Measurements from ENCODE around the gene FPR2.

Gene FPR2

DNA sequence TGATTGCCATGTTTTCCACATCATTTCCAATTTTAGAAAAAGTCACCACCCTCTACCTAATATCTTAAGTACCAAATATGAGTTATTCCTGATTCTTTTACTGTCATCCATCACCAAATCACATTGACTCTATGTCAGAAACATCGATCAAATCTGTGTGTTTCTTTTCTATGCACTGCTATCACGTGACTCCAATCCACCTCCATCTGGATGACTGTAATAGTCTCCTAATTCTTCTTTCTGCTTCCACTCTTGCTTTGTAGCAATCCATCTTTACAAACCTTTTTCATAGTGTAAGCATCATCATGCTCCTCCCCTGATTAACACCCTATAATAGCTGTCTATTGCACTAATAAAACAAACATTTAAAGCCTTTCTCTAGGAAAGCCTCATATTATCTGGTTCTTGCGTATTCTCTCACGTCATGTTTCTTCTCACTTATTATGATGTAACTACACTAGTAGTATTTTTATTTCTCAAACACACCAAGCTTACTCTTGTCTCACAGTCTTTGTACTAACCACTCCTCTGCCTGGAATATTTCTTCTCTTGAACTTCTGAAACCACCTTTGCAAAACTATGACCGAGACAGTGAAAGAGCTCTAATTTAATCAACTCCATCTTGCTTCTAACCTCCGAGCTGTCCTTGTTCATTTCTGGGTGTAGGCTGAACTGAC lies 23.3 kb downstream of the FPR2 start:
- TF ChIP-seq TARDBP (IDR thresholded peaks at IDR 0.05) (no peak), ZNF384 (IDR thresholded peaks at IDR 0.05) (no peak), FOXK2 (IDR thresholded peaks at IDR 0.05) (no peak), ARNT (IDR thresholded peaks at IDR 0.05) (no peak), LEF1 (IDR thresholded peaks at IDR 0.05; ENCODE audit: borderline replicate concordance) (no peak), CTBP1 (IDR thresholded peaks at IDR 0.05; ENCODE audit: borderline replicate concordance) (no peak), BHLHE40 (IDR thresholded peaks at IDR 0.05; ENCODE audit: borderline replicate concordance) (no peak), HDGF (IDR thresholded peaks at IDR 0.05; ENCODE audit: borderline replicate concordance) (no peak), FOXM1 (IDR thresholded peaks at IDR 0.05; ENCODE audit: borderline replicate concordance) (no peak)
- TF ChIP-seq, protein P1, sequence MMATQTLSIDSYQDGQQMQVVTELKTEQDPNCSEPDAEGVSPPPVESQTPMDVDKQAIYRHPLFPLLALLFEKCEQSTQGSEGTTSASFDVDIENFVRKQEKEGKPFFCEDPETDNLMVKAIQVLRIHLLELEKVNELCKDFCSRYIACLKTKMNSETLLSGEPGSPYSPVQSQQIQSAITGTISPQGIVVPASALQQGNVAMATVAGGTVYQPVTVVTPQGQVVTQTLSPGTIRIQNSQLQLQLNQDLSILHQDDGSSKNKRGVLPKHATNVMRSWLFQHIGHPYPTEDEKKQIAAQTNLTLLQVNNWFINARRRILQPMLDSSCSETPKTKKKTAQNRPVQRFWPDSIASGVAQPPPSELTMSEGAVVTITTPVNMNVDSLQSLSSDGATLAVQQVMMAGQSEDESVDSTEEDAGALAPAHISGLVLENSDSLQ (IDR thresholded peaks at IDR 0.05): no peak
- no peak for DNase-seq (ENCODE audit: extremely low spot score)
- ChIA-PET CTCF (no interaction called here), POLR2A (interaction anchor here (0.7 kb wide), 1 partner anchor 258 kb away, joined by 3 read pairs; no protein-coding TSS in a partner anchor)

DNA sequence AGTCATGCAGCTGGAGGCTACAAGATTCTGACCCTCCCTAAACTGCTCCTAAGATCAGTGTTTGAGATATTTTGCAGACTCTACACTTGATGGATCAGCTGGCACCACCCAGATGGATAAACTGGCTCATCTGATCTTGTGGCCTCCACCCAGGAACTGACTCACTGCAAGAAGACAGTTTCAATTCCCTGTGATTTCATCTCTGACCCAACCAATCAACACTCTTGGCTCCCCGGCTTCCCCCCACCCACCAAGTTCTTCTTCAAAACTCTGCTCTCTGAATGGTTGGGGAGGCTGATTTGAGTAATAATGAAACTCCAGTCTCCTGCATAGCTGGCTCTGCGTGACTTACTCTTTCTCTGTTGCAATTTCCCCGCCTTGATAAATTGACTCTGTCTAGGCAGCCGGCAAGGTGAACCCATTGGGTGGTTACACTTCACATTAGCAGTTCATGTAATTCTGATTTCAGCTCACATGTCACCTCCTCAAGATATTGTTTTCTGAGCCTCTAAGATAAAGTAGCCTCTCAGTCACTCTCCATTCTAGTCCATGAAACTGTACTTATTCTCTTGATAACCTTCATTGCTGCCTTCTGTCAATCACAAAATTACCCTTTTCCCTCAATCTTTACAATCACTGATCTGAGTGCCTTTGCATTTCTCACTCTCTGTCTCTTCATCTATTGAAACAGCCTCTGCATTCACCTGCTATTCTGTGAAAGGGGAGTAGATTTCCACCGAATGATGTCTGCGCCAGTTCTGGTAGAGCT lies 24.1 kb downstream of the FPR2 start:
- ChIA-PET CTCF (no interaction called here), POLR2A (no interaction called here)
- TF ChIP-seq LEF1 (IDR thresholded peaks at IDR 0.05; ENCODE audit: borderline replicate concordance) (no peak), SP1 (IDR thresholded peaks at IDR 0.05) (no peak), BHLHE40 (IDR thresholded peaks at IDR 0.05; ENCODE audit: borderline replicate concordance) (no peak), ELF4 (IDR thresholded peaks at IDR 0.05) (no peak), TARDBP (IDR thresholded peaks at IDR 0.05) (no peak), FOXA1 (IDR thresholded peaks at IDR 0.05) (no peak), CTBP1 (IDR thresholded peaks at IDR 0.05; ENCODE audit: borderline replicate concordance) (no peak), HDGF (IDR thresholded peaks at IDR 0.05; ENCODE audit: borderline replicate concordance) (no peak), FOXK2 (IDR thresholded peaks at IDR 0.05) (no peak), NFRKB (IDR thresholded peaks at IDR 0.05) (no peak), ZNF384 (IDR thresholded peaks at IDR 0.05) (no peak)
- TF ChIP-seq, protein P1 (IDR thresholded peaks at IDR 0.05): no peak
- DNase-seq (ENCODE audit: extremely low spot score): no peak

DNA sequence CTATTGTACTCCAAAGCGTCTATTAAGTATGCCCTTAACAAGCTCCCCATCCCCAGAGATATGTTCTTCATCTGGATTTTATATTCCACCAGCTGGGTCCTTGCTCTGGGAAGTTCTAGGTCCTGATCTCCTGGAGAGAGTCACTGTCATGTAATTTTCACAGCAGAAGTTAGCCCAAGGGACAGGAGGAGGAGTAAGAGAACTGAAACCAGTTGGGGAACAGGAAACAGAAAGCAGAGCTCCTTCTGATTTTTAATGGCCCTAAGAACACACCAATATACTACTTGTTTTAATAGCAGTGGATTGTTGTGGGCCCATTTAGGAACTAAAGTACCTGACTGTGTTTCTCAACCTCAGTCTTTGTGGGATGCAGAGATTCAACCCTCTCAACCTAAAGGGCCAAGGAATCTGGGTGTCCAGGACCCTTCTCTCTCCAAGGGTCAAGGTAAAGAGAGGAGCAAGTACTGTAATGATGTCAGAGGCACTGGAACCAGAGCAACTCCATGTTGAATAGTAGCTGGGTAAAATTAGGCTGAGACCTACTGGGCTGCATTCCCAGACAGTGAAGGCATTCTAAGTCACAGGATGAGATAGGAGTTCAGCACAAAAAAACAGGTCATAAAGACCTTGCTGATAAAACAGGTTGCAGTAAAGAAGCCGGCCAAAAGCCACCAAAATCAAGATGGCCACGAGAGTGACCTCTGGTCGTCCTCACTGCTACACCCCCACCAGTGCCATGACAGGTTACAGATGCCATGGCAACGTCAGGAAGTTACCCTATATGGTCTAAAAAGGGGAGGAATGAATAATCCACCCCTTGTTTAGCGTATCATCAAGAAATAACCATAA lies 25.9 kb downstream of the FPR2 start:
- no peak for TF ChIP-seq LEF1 (IDR thresholded peaks at IDR 0.05; ENCODE audit: borderline replicate concordance)
- CTCF ChIA-PET: no interaction called here
- DNase-seq (ENCODE audit: extremely low spot score): no peak
- POLR2A ChIA-PET: no interaction called here

DNA sequence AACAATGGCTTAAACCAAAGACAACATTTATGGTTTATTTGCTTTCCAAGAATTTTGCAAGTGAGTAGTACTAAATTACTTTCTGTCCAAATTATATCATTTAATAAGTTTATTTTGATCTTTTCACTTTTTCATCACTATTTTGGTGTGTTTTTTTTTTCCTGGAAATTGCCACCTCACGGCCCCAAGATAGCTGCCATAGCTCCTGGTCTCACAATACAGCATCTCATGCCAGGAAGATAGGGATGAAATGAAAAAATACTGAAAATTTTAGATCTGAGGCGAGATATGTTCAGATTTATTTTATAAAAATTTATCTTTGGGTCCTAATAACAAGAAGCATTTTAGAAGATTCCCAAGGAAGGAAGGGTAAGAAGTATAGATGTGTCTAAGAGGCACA lies 27.0 kb downstream of the FPR2 start:
- TF ChIP-seq ZNF384 (IDR thresholded peaks at IDR 0.05): no peak
- TF ChIP-seq ELF4 (IDR thresholded peaks at IDR 0.05): no peak
- TF ChIP-seq, protein P1 (IDR thresholded peaks at IDR 0.05): no peak
- TF ChIP-seq BHLHE40 (IDR thresholded peaks at IDR 0.05; ENCODE audit: borderline replicate concordance): no peak
- no peak for TF ChIP-seq FOXA1 (IDR thresholded peaks at IDR 0.05)
- no peak for TF ChIP-seq SP1 (IDR thresholded peaks at IDR 0.05)
- no peak for TF ChIP-seq TARDBP (IDR thresholded peaks at IDR 0.05)
- no peak for TF ChIP-seq FOXM1 (IDR thresholded peaks at IDR 0.05; ENCODE audit: borderline replicate concordance)
- TF ChIP-seq CTBP1 (IDR thresholded peaks at IDR 0.05; ENCODE audit: borderline replicate concordance): no peak
- TF ChIP-seq ARNT (IDR thresholded peaks at IDR 0.05): no peak
- no peak for TF ChIP-seq LEF1 (IDR thresholded peaks at IDR 0.05; ENCODE audit: borderline replicate concordance)
- TF ChIP-seq L3MBTL2 (conservative IDR thresholded peaks at IDR 0.05): no peak
- TF ChIP-seq NFRKB (IDR thresholded peaks at IDR 0.05): no peak
- TF ChIP-seq HDGF (IDR thresholded peaks at IDR 0.05; ENCODE audit: borderline replicate concordance): no peak
- no peak for TF ChIP-seq FOXK2 (IDR thresholded peaks at IDR 0.05)
- TF ChIP-seq SUZ12 (IDR thresholded peaks at IDR 0.05): no peak
- no peak for DNase-seq (ENCODE audit: extremely low spot score)
- CTCF ChIA-PET: no interaction called here
- POLR2A ChIA-PET: no interaction called here

DNA sequence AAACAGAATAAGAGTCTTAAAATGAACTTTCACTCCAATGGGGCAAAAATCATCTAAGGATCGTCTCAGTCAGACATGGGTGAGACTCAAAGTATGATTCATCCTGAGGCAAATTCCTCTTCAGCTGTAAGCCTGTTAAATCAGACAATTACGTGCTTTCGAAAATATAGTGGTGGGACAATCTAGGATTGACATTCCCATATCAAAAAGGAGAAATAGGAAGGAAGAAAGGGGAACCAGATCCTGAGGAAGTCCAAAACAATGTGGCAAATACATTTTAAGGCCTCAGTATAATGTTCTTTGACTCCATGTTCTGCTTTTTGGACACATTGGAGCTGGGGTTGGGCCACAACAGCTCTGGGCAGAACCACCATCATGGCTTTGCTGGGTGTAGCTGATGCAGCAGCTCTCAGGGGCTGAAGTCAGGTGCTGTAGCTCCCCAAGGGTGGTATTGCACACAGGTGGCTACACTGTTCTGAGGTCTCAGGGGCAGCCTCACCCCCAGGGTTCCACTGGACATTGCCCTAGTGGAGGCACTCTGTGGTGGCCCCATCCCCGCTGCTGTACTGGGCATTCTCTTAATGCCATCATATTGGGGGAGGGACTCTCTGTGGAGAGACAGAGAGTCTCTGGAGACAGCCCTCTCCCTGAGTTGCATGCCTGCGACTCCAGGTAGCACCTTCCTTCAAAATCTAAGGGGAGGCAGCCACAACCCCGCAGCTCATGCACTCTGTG lies 28.2 kb downstream of the FPR2 start:
- ChIA-PET CTCF (no interaction called here), POLR2A (no interaction called here)
- no peak for DNase-seq (ENCODE audit: extremely low spot score)
- TF ChIP-seq ZNF384 (IDR thresholded peaks at IDR 0.05) (no peak), FOXK2 (IDR thresholded peaks at IDR 0.05) (no peak), LEF1 (IDR thresholded peaks at IDR 0.05; ENCODE audit: borderline replicate concordance) (no peak), SP1 (IDR thresholded peaks at IDR 0.05) (no peak), ELF4 (IDR thresholded peaks at IDR 0.05) (no peak)

Measured in HEK293T (cell line).